A549 (cell line): ENCODE data around the gene RABL3. TPM values are rescaled to one million over a fixed set of nuclear protein-coding genes. Genes with fewer than 3 reads are reported as not detected.
"Not testable (repeated sequence)": the region's sequence is repeated elsewhere in the genome, so short reads cannot be mapped to it uniquely, and the experiment has no call there.

Experiments
- ATAC-seq, 2 experiments: fragments of 200-7000 bp in 1 of 2; fragments of >200 bp in 1 of 2; cut with Nextera tagmentation in 1 of 2; cut with Tn5 transposase in 1 of 2; 3 replicates each; pipeline versions ENCODE4 v1.8.0 to v1.9.1; 2018 to 2020; ENCODE audit warnings: mild to moderate bottlenecking in 1 of 2, moderate library complexity in 1 of 2
- CTCF ChIA-PET: fragments of 300-600 bp; sonication (Branson Sonifier 250); formaldehyde crosslinking; extraction: SDS; loops from one replicate; lab custom pipeline; 2021; ENCODE audit warnings: antibody characterized with exemption, inconsistent platforms; lab: Yijun Ruan, JAX
- POLR2A ChIA-PET: fragments of 350-600 bp; formaldehyde crosslinking; extraction: SDS; loops from one replicate; lab custom pipeline; 2021; ENCODE audit warnings: antibody characterized with exemption, inconsistent platforms; lab: Yijun Ruan, JAX
- DNase-seq, 2 experiments: peaks; one replicate each; pipeline versions ENCODE4 v3.0.0 to v3.0.0-alpha.2; 2011 to 2016; ENCODE audit warnings: low read depth in 1 of 2, low spot score in 1 of 2
- FAIRE-seq: peaks from 2 replicates; lab custom pipeline; 2011; peaks lifted over from hg19 to GRCh38; lab: Jason Lieb, UNC
- H3K27ac ChIP-seq, 2 experiments: fragments of >200 bp; sonication (Bioruptor Twin); formaldehyde crosslinking; 3 replicates each; pipeline ENCODE4 v1.5.1; 2016 to 2017
- H3K4me1 ChIP-seq: fragments of >200 bp; sonication (Bioruptor Twin); formaldehyde crosslinking; 3 replicates; pipeline ENCODE4 v1.6.1; 2016
- H3K4me2 ChIP-seq: fragments of >200 bp; sonication (Bioruptor Twin); formaldehyde crosslinking; 3 replicates; pipeline ENCODE4 v1.6.1; 2016
- H3K4me3 ChIP-seq: fragments of >200 bp; sonication (Bioruptor Twin); formaldehyde crosslinking; 3 replicates; pipeline ENCODE4 v1.5.1; 2016
- H3K9me3 ChIP-seq: fragments of >200 bp; sonication (Bioruptor Twin); formaldehyde crosslinking; 3 replicates; pipeline ENCODE4 v1.6.1; 2016
- FOSB ChIP-seq: fragments of 250-450 bp; sonication (Bioruptor Pico); IDR thresholded peaks from 2 replicates; pipeline ENCODE4 v1.5.0; 2020; ENCODE audit warnings: mild to moderate bottlenecking, moderate library complexity
- FOSL2 ChIP-seq, 2 experiments: fragments of 450-650 bp in 1 of 2; fragments of >200 bp in 1 of 2; sonication (Bioruptor Twin) in 1 of 2; formaldehyde crosslinking; IDR thresholded peaks; 2 replicates each; pipeline versions ENCODE4 v1.5.0 to v1.6.1; 2016 to 2020; ENCODE audit warnings: mild to moderate bottlenecking in 1 of 2, moderate library complexity in 1 of 2
- GATA3 ChIP-seq: IDR thresholded peaks from 2 replicates; pipeline ENCODE4 v1.6.1; 2012; ENCODE audit warnings: borderline replicate concordance
- HDAC2 ChIP-seq: fragments of 200-600 bp; sonication (generic); IDR thresholded peaks from 2 replicates; pipeline ENCODE4 v1.6.1; 2016
- HEYL ChIP-seq: fragments of 250-450 bp; sonication (Bioruptor Pico); IDR thresholded peaks from 2 replicates; pipeline ENCODE4 v1.8.0; 2021; ENCODE audit warnings: mild to moderate bottlenecking, moderate library complexity
- HMGXB4 ChIP-seq: fragments of 250-450 bp; sonication (Bioruptor Pico); IDR thresholded peaks from 2 replicates; pipeline ENCODE4 v1.5.0; 2021; ENCODE audit warnings: mild to moderate bottlenecking, moderate library complexity, borderline replicate concordance
- HOXA7 ChIP-seq: fragments of 250-450 bp; sonication (Bioruptor Pico); IDR thresholded peaks from 2 replicates; pipeline ENCODE4 v1.5.0; 2020; ENCODE audit warnings: mild to moderate bottlenecking, moderate library complexity
- KDM1A ChIP-seq: fragments of 200-600 bp; sonication (generic); IDR thresholded peaks from 2 replicates; pipeline ENCODE4 v1.6.1; 2016; ENCODE audit warnings: low read depth, mild to moderate bottlenecking
- MAFK ChIP-seq: fragments of 450-650 bp; IDR thresholded peaks from 2 replicates; pipeline ENCODE4 v1.6.1; 2014; ENCODE audit not compliant: partially characterized antibody
- NFE2L2 ChIP-seq: fragments of 150-350 bp; conservative IDR thresholded peaks from 2 replicates; pipeline ENCODE4 v1.6.1; 2014; ENCODE audit warnings: low read length
- NR3C1 ChIP-seq: fragments of >200 bp; sonication (Bioruptor Twin); formaldehyde crosslinking; IDR thresholded peaks from 3 replicates; pipeline ENCODE4 v1.6.1; 2017
- RARB ChIP-seq: fragments of 250-450 bp; sonication (Bioruptor Pico); IDR thresholded peaks from 2 replicates; pipeline ENCODE4 v1.8.0; 2021; ENCODE audit warnings: mild to moderate bottlenecking, moderate library complexity
- RNF2 ChIP-seq: fragments of 200-600 bp; sonication (generic); IDR thresholded peaks from 2 replicates; pipeline ENCODE4 v1.6.1; 2016; ENCODE audit warnings: low read depth, mild to moderate bottlenecking, antibody characterized with exemption, moderate library complexity, borderline replicate concordance
- TP53 ChIP-seq: fragments of 250-450 bp; sonication (Bioruptor Pico); IDR thresholded peaks from 2 replicates; pipeline ENCODE4 v1.5.0; 2021; ENCODE audit warnings: mild to moderate bottlenecking, moderate library complexity
- ZFP36 ChIP-seq: fragments of 450-650 bp; IDR thresholded peaks from 2 replicates; pipeline ENCODE4 v1.6.1; 2014; ENCODE audit warnings: borderline replicate concordance; ENCODE audit not compliant: partially characterized antibody
- ZSCAN20 ChIP-seq: fragments of 250-450 bp; sonication (Bioruptor Pico); IDR thresholded peaks from 2 replicates; pipeline ENCODE4 v1.8.0; 2022; ENCODE audit warnings: mild to moderate bottlenecking, moderate library complexity
- WGBS: methylation state at CpG from one replicate; pipeline ENCODE4 v1.1.6; 2017; ENCODE audit errors: missing lambda C conversion rate; 5-methylcytosine and 5-hydroxymethylcytosine counted together
- polyA plus RNA-seq, 4 experiments: library from polyadenylated mRNA; depleted of rRNA in 3 of 4; stranded (reverse); fragments of >200 nt; fragmentation: RNase III in 1 of 4; extraction: RNeasy Plus Mini Kit Qiagen cat#74134 plus additional on column Dnase treatment in 1 of 4; gene quantifications; 2 replicates in 3 of 4; 3 replicates in 1 of 4; pipeline ENCODE4 v1.2.3, GENCODE V29; 2011 to 2017
- TF ChIP-seq, protein P1 (sequence below): IDR thresholded peaks from 2 replicates; pipeline ENCODE4 v1.6.1; 2012; ENCODE audit warnings: low read depth, borderline replicate concordance
- TF ChIP-seq, protein P2 (sequence below): IDR thresholded peaks from 2 replicates; pipeline ENCODE4 v1.6.1; 2012

Gene RABL3
- polyA plus RNA-seq, 2 of the 4 experiments (the other 2 are of a cell fraction), result 14.0 to 29.0 TPM

DNA sequence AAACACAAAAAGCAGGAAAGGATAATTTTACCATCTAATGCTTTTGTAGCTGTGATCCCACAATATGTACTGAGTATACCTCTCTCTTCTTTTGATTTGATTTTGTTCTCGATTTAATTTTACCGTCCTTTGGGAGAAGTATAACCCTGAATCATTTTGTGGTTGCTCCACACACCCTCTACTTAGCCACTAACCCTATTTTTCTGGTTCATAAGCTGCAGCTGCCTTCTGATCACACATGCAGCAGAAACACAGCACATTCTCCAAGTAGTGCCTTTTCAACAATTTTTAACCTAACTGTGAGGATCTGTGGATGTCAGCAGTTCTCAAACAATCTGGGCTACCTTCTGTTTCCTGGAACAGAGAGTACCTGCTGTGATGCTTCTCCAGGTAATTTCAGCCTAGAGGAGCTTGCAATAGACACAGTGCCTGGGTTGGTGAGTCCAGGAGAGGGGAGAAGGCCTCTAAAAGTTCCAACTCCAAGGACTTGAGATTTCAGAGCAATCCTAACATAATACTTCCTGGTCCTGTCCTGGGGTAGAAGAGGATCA lies 100.5 kb downstream of the RABL3 start:
- no peak for FAIRE-seq
- peaks cover 10% of the 10 kb centered on the region for H3K4me1 ChIP-seq
- WGBS, result 95% methylated on average over 2 of the region's 2 CpGs
- H3K27ac ChIP-seq, result peak overlapping the region in 1 of 2 experiments; percentile 32; a peak in 2 of 6 replicates
- no peaks in the 10 kb centered on the region for H3K9me3 ChIP-seq
- CTCF ChIA-PET, result interaction anchor here (0.9 to 1.6 kb wide), 3 partner anchors 10 to 154 kb away, joined by 3 to 5 read pairs (median 3); no protein-coding TSS in a partner anchor
- no peak for TF ChIP-seq RNF2
- peak; percentile 41 for TF ChIP-seq MAFK
- H3K4me3 ChIP-seq, result no peak overlapping the region
- ATAC-seq, result no peak; a peak in 1 of 6 replicates
- DNase-seq, result no peak
- POLR2A ChIA-PET, result interaction anchor here (0.5 kb wide), 1 partner anchor 827 kb away, joined by 8 read pairs; no protein-coding TSS in a partner anchor
- no peak overlapping the region for H3K4me2 ChIP-seq

DNA sequence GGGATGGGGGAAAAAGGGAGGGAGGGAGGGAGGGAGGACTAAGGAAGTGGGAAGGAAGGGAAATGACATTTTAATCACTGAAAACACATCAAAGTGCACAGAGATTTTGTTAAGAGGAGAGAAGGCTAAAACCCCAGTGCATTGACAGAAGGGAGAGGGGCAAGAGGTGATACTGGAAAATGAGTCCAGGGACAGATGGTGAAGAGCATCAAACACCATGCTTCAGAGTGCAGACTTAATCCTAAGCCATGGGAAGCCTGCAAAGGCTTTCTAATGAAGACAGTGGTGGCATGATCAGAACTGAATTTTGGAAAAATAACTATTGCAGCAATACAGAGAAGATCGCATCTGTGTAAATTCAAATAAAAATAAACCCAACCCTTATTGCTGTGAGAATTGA lies 102.1 kb downstream of the RABL3 start:
- no peak overlapping the region for H3K4me3 ChIP-seq
- POLR2A ChIA-PET, result no interaction called here
- H3K9me3 ChIP-seq, result no peaks in the 10 kb centered on the region
- FAIRE-seq (no peak), DNase-seq (no peak), ATAC-seq (no peak)
- CTCF ChIA-PET, result no interaction called here
- 88% methylated on average over 1 of the region's 1 CpG for WGBS
- TF ChIP-seq, protein P1, sequence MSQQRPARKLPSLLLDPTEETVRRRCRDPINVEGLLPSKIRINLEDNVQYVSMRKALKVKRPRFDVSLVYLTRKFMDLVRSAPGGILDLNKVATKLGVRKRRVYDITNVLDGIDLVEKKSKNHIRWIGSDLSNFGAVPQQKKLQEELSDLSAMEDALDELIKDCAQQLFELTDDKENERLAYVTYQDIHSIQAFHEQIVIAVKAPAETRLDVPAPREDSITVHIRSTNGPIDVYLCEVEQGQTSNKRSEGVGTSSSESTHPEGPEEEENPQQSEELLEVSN, result no peak
- TF ChIP-seq TP53 (CRISPR knock-in tag) (no peak), HMGXB4 (CRISPR knock-in tag) (no peak), ZFP36 (no peak), HDAC2 (no peak), HEYL (CRISPR knock-in tag) (no peak), FOSL2 (IDR thresholded peaks at IDR 0.05) (no peak), FOSL2 (CRISPR knock-in tag; IDR thresholded peaks at IDR 0.05) (no peak), GATA3 (no peak), KDM1A (no peak), RARB (CRISPR knock-in tag) (no peak), NR3C1 (no peak), NFE2L2 (no peak), ZSCAN20 (CRISPR knock-in tag) (no peak), HOXA7 (CRISPR knock-in tag) (no peak), FOSB (no peak)
- TF ChIP-seq, protein P2, sequence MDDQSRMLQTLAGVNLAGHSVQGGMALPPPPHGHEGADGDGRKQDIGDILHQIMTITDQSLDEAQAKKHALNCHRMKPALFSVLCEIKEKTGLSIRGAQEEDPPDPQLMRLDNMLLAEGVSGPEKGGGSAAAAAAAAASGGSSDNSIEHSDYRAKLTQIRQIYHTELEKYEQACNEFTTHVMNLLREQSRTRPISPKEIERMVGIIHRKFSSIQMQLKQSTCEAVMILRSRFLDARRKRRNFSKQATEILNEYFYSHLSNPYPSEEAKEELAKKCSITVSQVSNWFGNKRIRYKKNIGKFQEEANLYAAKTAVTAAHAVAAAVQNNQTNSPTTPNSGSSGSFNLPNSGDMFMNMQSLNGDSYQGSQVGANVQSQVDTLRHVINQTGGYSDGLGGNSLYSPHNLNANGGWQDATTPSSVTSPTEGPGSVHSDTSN, result no peak
- peaks cover 10% of the 10 kb centered on the region for H3K4me1 ChIP-seq
- H3K4me2 ChIP-seq, result no peak overlapping the region
- no peak overlapping the region for H3K27ac ChIP-seq

GRCh38 chr3:120638820-120639219 lies 103.5 kb downstream of the RABL3 start:
- FAIRE-seq, CTCF ChIA-PET, H3K4me2 ChIP-seq, POLR2A ChIA-PET, H3K9me3 ChIP-seq, H3K4me3 ChIP-seq, H3K27ac ChIP-seq, DNase-seq, ATAC-seq: not testable (repeated sequence)
- peaks cover 10% of the 10 kb centered on the region for H3K4me1 ChIP-seq
- 91% methylated on average over 4 of the region's 4 CpGs for WGBS
